Omental fat pad (tissue), 4 donors: ENCODE measurements around the gene GLMP. TPM values are rescaled to one million over a fixed set of nuclear protein-coding genes. Genes with fewer than 3 reads are reported as not detected.

ENCODE experiments used
- ATAC-seq: fragments of 150-250 bp; one replicate; pipeline ENCODE4 v1.9.1; 2016; ENCODE audit warnings: mild to moderate bottlenecking, moderate library complexity; ENCODE audit not compliant: low FRiP score
- DNase-seq: peaks from one replicate; pipeline ENCODE4 v3.0.0-alpha.2; 2019; ENCODE audit warnings: low spot score
- total RNA-seq, 4 donors: library from RNA; depleted of rRNA; stranded (reverse); fragments of >200 nt; gene quantifications; one replicate each; pipeline ENCODE4 v1.1.0, GENCODE V29; 2016
- TF ChIP-seq, protein P1 (sequence below), 3 donors: fragments of 450-650 bp; IDR thresholded peaks; one replicate each; pipeline ENCODE4 v1.5.1; 2016 to 2017; ENCODE audit warnings: antibody characterized with exemption in 3 of 3, mild to moderate bottlenecking in 3 of 3, moderate library complexity in 2 of 3

The GLMP gene
- total RNA-seq, 4 donors from 2014 or later: 44.0 to 71.1 (median 55.9) TPM

DNA sequence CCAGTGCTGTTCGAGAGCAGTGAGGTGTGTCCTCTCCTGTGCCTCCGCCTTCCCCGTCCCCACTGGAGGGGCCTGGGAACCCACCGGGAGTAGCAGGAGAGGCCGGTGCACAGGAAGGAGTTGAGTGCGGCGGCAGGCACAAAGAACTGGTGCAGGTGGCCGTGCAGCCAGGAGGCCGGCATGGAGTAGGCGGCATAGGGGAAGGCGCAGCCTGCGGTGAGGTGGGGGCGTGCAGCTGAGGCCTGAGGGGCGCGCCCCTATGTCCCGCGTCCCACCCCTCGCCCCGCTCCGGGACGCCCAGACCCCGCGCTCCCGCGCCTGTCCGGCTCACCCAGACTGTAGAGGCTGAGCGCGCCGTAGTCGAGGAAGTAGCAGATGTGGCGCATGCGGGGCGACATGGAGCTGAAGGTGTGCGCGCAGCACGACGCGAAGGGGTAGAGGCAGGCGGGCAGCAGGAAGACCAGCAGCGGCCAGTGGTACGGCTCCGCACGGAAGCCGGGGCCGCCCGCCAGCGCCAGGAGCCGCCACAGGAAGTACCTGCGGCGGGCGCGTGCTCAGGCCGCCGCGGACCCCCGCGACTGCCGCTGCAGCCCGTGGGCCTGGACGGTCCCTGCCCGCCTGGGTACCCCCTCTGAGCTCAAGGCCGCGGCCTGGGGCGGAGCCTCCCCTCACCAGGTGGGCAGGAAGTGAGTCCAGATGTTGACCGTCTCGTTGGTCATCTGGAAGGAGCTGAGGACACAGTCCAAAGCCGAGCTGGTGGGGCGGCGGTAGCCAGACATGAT, 49.8 kb downstream of the GLMP start:
- DNase-seq: no peak
- TF ChIP-seq, protein P1, sequence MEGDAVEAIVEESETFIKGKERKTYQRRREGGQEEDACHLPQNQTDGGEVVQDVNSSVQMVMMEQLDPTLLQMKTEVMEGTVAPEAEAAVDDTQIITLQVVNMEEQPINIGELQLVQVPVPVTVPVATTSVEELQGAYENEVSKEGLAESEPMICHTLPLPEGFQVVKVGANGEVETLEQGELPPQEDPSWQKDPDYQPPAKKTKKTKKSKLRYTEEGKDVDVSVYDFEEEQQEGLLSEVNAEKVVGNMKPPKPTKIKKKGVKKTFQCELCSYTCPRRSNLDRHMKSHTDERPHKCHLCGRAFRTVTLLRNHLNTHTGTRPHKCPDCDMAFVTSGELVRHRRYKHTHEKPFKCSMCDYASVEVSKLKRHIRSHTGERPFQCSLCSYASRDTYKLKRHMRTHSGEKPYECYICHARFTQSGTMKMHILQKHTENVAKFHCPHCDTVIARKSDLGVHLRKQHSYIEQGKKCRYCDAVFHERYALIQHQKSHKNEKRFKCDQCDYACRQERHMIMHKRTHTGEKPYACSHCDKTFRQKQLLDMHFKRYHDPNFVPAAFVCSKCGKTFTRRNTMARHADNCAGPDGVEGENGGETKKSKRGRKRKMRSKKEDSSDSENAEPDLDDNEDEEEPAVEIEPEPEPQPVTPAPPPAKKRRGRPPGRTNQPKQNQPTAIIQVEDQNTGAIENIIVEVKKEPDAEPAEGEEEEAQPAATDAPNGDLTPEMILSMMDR (IDR thresholded peaks at IDR 0.05): no peak
- no peak for ATAC-seq

DNA sequence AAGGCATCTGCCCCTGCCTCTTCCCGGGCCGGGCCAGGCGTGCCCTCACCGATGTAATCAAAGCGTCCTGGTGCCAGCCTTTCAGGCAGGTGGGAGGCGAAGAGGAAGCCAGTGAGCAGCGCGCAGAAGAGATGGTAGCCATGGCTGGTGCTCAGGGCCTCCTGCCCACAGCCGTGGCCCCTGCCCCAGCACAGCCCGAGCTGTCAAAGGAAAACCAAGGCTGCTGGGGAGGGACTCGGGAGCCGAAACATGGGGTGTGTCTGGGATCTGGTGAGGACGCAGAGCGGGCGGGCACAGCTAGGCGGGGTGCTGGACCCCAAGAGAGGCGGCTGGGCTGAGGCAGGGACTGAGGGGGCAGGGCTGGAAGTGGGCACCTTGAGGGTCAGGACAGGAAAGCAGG, 50.8 kb downstream of the GLMP start:
- ATAC-seq (no peak), DNase-seq (no peak)
- TF ChIP-seq, protein P1 (IDR thresholded peaks at IDR 0.05): no peak

DNA sequence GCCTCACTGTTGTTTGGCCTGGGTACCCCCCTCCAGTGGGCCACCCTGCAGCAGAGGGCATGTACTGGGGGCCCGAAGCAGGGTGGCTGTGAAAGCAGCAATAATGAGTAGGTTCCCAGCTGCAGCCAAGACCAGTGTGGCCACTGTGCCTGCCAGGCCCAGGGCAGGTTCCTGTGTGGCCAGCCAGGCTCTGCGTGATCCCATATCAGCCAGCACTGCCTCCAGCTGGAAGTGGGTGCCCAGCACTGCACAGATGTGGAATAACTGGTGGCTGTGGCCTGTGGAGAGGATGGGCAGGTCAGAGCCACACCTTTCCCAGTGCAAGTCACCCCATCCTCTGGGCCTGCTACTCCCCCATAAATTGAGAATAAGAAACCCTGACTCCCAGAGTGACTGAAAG, 51.4 kb downstream of the GLMP start:
- ATAC-seq: no peak
- DNase-seq: no peak
- TF ChIP-seq, protein P1 (IDR thresholded peaks at IDR 0.05): no peak

DNA sequence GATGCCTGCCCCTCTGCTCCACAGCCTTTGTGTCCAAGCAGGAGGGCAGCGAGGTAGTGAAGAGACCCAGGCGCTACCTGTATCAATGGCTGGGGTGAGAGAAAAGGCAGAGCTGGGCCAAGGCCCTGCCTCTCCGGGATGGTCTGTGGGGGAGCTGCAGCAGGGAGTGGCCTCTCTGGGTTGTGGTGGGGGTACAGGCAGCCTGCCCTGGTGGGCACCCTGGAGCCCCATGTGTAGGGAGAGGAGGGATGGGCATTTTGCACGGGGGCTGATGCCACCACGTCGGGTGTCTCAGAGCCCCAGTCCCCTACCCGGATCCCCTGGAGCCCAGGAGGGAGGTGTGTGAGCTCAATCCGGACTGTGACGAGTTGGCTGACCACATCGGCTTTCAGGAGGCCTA, 52.7 kb downstream of the GLMP start:
- TF ChIP-seq, protein P1 (IDR thresholded peaks at IDR 0.05): no peak
- no peak for ATAC-seq
- DNase-seq: no peak

Other genes with a start within 250 kb of the GLMP start
- gene UBQLN4, start 241.9 kb downstream of the GLMP start, total RNA-seq: 10 to 100 TPM; 16.2 to 24.5 (median 18.6) TPM
- gene LAMTOR2, start 240.9 kb downstream of the GLMP start, total RNA-seq: 10 to 100 TPM; 45.8 to 74.3 (median 65.0) TPM
- gene RAB25, start 234.5 kb downstream of the GLMP start, total RNA-seq: under 1 TPM in 1 of 4 donors, not detected in 3; 0.84 TPM
- gene MEX3A, start 213.2 kb downstream of the GLMP start, total RNA-seq: under 1 TPM; 0.56 to 0.96 (median 0.66) TPM
- 1,000 to 10,000 TPM in 1 of 4 donors, 100 to 1,000 TPM in 3; 288 to 1,820 (median 589) TPM for gene LMNA, start 181.0 kb downstream of the GLMP start, total RNA-seq
- 10 to 100 TPM in 3 of 4 donors, 1 to 10 TPM in 1; 4.1 to 99.1 (median 24.6) TPM for gene SEMA4A, start 142.1 kb downstream of the GLMP start, total RNA-seq
- gene SLC25A44, start 101.6 kb downstream of the GLMP start, total RNA-seq: 10 to 100 TPM; 19.1 to 89.8 (median 36.3) TPM
- gene PMF1, start 82.7 kb downstream of the GLMP start, total RNA-seq: 10 to 100 TPM; 34.0 to 74.8 (median 49.5) TPM
- gene BGLAP, start 53.5 kb downstream of the GLMP start, total RNA-seq: 1 to 10 TPM in 1 of 4 donors, under 1 TPM in 1, not detected in 2; 0.82 to 5.0 TPM
- gene PAQR6, start 47.6 kb downstream of the GLMP start, total RNA-seq: 1 to 10 TPM in 3 of 4 donors, under 1 TPM in 1; 0.74 to 3.4 (median 1.6) TPM
- gene SMG5, start 12.9 kb downstream of the GLMP start, total RNA-seq: 10 to 100 TPM; 51.0 to 81.2 (median 53.2) TPM
- gene TMEM79, start 11.4 kb downstream of the GLMP start, total RNA-seq: 1 to 10 TPM; 1.3 to 4.3 (median 1.4) TPM
- gene VHLL, start 3.6 kb upstream of the GLMP start, total RNA-seq: not detected
- 100 to 1,000 TPM; 187 to 277 (median 213) TPM for gene CCT3, start 42.6 kb upstream of the GLMP start, total RNA-seq
- gene TSACC, start 42.8 kb upstream of the GLMP start, total RNA-seq: not detected
- gene RHBG, start 73.5 kb upstream of the GLMP start, total RNA-seq: not detected
- gene MEF2D, start 205.1 kb upstream of the GLMP start, total RNA-seq: 10 to 100 TPM; 22.8 to 33.8 (median 28.1) TPM